ENCODE results near the gene TSPAN9.

The TSPAN9 gene

DNA sequence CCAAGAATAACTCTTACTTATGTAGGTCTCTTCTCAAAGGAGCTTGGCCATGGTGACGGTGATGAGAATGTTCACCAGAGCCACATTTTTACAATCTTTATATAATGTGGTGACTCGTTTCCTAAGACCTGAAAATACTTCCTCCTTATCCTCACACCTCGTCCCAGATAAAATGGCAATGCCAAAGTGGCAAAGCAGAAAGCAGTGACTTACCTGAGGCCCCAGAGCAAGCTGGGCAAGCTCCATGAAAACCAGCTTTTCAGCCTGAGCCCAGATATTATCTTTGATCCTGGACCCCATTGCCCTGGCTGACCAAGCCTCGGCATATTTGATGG, 240.3 kb downstream of the TSPAN9 start:
- no peak for DNase-seq (ENCODE audit: low read depth)

GRCh38 chr12:3317841-3318501, 240.8 kb downstream of the TSPAN9 start:
- no peak for DNase-seq (ENCODE audit: low read depth)

DNA sequence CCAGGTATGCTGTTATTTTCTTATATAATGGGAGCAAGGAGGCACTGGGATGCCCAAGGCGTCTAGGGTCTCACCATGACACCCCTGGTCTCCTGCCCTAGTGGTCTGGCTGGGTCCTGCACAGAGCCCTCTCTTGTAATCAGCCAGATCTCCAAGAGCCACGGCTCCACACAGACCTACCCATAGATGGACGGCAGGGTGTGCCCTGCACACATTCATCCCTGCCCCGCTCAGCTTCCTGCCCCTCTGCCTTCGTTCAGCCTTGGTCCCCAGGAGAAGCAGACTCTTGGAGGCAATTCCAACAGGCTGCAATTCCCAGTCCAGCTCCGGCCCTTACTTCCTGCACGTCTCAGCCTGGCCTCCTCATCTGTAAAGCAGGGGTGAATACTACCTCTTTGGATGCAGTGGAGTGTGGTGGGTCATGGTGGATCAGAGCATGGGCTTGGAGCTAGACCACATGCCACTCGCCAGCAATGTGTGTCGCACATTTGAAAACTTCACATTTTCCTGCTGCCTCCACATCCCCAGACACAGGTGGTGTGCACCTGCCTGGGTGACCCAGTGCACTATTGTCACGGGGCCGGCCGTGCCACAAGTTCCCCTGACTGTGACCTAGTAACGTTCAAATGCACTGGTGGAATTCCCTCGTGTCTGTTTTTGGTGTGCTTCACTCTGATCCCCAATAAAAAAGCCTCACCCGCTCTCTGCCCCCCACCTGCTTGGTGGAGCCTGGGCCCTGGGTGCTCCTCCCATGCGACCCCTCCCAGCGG, 242.7 kb downstream of the TSPAN9 start:
- DNase-seq (ENCODE audit: low read depth), result no peak

- no peak for DNase-seq (ENCODE audit: low read depth)
Measured at GRCh38 chr12:3320881-3321509, 243.8 kb downstream of the TSPAN9 start.

DNA sequence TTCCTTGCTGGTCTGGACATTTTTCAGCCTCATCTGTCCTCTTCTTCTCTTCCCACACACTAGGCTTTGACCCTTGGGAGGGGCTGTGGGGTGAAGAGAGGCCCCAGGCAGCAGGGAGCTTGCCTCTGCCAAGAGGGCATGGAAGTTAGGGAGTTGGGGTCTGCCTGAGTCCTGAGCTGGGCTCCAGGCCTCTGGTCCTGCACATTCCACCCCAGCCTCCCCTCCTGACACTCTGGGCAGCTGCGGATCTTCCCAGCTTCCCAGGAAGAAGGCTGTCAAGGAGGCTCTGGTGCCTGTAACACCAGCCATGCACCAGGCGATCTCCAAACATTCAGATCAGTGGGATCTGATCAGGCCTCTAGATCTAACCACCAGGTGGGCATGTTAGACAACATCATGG, 244.7 kb downstream of the TSPAN9 start:
- DNase-seq (ENCODE audit: low read depth), result no peak

GRCh38 chr12:3323002-3323685, 246.0 kb downstream of the TSPAN9 start:
- no peak for DNase-seq (ENCODE audit: low read depth)

- DNase-seq (ENCODE audit: low read depth), result no peak
Measured at GRCh38 chr12:3325736-3326135, 248.6 kb downstream of the TSPAN9 start.

DNA sequence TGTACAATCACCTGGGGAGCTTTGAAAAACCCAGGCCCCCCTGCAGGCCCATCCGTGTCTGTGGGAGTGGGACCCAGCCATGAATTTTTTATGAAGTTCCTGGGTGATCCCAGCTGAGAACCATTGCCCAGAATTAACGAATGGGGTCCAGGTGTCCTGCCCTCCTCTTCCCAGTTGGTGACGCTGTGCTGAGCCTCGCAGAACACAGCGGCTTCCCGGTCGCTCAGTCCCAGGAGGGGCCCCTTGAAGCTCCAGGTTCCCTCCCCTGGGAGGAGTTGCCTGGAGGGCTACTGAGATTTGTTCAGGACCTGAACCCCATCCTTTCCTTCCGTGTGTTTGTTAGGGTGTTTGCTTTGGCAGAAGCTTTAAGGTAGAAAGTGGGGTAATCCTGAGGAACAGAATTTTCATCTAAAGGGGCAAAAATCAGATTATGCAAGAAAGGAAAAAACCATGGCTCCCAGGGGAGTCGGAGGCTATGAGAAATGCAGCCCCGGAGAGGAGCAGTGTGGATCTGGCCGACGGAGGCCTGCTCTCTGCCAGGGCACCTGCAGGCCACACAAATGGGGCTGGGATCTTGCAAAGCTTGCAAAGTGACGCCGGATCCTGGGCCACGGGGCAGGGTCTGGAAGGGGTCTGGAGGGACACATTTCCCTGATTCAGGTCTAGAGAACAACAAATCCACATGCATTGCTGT, 249.1 kb downstream of the TSPAN9 start:
- no peak for DNase-seq (ENCODE audit: low read depth)

- DNase-seq (ENCODE audit: low read depth), result no peak
Measured at GRCh38 chr12:3326850-3327780, 249.9 kb downstream of the TSPAN9 start.

- DNase-seq (ENCODE audit: low read depth), result no peak
Measured at GRCh38 chr12:3328081-3328480, 250.9 kb downstream of the TSPAN9 start.

- no peak for DNase-seq (ENCODE audit: low read depth)
Measured at GRCh38 chr12:3328571-3328970, 251.4 kb downstream of the TSPAN9 start.

DNA sequence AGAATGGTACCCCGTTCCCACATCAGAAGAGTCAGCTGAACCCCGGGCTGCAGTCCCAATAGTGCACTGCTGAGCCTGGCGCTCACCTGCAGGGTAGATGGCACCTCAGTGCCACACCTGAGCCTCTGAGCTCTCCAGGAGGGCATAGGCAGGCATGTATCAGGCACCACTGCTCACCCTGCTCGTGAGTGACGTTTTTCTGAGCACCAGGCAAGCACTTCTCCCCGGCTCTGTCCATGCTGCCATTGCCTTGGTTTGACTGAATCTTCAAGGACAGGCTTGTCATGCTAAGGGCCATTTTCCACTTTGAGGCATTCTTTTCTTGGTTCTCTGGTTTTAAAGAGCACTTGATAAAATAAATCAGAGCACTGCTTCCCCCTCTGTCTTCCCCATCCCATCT, 252.2 kb downstream of the TSPAN9 start:
- no peak for DNase-seq (ENCODE audit: low read depth)

- no peak for DNase-seq (ENCODE audit: low read depth)
Measured at GRCh38 chr12:3330976-3331510, 253.9 kb downstream of the TSPAN9 start.

DNA sequence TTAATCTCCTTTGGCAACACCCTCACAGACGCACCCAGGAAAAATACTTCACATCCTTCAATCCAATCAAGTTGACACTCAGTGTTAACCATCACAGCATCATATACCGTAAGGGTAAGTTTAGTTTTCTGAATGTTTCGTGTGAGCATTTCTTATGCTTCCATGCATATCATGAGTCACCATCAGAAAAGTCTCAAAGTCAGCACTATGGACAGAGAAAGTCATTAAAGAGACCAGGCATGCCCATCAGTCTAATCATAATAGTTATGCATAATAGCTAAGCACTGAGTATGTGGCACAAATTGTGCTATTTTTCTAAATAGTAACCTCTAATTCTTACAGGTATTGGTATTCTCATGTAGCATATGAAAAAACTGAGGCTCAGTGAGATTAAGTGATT, 255.0 kb downstream of the TSPAN9 start:
- DNase-seq (ENCODE audit: low read depth), result no peak

GRCh38 chr12:3333583-3333982, 256.4 kb downstream of the TSPAN9 start:
- no peak for DNase-seq (ENCODE audit: low read depth)

- DNase-seq (ENCODE audit: low read depth), result no peak
Measured at GRCh38 chr12:3333991-3334391, 256.8 kb downstream of the TSPAN9 start.

DNA sequence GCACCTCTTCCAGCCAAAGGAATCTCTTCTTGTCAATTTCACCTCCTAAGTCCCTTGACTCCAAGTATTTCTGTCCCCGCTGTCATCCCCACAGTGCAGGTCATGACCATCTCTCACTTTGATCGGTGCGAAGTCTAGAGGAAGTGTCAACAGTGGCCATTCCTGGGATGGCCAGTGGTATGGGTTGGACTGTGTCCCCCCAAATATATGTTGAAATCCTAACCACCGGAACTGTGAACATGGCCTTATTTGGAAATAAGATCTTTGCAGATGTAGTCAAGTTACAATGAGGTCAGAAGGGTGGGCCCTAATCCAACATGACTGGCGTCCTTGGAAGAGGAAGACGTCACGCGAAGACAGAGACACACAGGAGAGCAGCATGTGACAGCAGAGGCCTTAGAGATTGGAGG, 257.9 kb downstream of the TSPAN9 start:
- DNase-seq (ENCODE audit: low read depth), result no peak
